T1000 (cell line): ENCODE results near the gene ELMO2.

Experiments
- DNase-seq: peaks from one replicate; lab custom pipeline; 2025; ENCODE audit warnings: mixed read lengths; lab: John Stamatoyannopoulos, UW

Gene ELMO2, protein sequence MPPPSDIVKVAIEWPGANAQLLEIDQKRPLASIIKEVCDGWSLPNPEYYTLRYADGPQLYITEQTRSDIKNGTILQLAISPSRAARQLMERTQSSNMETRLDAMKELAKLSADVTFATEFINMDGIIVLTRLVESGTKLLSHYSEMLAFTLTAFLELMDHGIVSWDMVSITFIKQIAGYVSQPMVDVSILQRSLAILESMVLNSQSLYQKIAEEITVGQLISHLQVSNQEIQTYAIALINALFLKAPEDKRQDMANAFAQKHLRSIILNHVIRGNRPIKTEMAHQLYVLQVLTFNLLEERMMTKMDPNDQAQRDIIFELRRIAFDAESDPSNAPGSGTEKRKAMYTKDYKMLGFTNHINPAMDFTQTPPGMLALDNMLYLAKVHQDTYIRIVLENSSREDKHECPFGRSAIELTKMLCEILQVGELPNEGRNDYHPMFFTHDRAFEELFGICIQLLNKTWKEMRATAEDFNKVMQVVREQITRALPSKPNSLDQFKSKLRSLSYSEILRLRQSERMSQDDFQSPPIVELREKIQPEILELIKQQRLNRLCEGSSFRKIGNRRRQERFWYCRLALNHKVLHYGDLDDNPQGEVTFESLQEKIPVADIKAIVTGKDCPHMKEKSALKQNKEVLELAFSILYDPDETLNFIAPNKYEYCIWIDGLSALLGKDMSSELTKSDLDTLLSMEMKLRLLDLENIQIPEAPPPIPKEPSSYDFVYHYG

DNA sequence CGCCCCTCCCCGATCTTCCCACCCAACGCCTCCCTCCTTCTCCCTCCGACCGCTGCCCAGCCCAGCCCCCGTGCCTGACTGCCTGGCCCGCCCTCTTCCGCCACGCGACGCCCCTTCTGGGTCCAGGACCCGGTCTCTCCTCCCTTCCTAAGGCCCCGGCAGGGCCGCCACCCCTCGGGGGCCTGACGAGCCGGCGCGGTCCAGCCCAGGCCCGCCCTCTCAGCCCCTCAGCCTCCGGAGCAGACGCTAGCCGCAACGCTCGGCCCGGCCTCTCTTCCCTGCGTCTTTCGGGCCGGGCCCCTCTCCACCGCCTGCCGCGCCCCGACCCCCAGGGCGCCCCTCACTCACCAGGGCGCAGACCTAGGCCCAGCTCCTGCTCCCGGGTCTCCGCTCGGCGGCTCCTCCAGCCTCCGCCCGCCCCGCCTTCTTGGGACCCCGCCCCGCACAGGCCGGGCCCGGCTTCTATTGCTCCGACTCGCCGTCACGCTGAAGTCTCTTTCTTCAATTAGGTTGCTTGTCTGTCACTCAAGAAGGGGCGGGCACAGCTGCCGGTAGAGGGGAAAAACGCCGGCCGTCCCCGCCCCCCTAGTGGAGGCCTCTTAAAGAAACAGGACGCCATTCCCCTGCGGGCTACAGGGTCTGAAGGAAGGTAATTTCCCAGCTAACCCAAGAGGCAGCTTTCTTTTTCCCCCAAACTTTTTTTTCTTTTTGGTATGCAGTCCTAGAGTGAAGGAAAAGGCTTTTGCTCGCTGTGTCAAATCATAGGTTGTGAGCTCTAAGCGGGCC is at the start of gene ELMO2:
Gene ELMO2 (minus strand): TSS at position 416 of the 786 bp plus-strand sequence. CDS start 12,133 bp downstream, outside the sequence.
- DNase-seq: peak; percentile 97

DNA sequence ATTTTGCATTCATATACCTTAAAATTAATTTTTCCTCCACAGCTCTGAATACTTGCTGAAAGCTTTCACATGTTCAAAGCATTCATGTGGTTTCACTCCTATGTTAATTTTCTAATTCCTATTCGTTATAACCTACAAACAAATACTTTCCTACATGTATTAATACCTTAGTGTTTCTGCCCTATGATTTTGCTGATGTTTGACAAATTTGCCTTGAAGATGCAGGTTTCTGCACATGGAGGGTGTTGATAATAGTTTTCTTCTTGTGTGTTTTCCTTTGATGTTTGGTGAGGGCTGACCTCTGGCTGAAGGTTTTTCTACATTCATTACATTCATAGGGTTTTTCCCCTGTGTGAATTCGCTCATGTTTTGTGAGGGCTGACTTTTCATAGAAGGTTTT is 49.3 kb upstream of the ELMO2 start:
- no peak for DNase-seq

DNA sequence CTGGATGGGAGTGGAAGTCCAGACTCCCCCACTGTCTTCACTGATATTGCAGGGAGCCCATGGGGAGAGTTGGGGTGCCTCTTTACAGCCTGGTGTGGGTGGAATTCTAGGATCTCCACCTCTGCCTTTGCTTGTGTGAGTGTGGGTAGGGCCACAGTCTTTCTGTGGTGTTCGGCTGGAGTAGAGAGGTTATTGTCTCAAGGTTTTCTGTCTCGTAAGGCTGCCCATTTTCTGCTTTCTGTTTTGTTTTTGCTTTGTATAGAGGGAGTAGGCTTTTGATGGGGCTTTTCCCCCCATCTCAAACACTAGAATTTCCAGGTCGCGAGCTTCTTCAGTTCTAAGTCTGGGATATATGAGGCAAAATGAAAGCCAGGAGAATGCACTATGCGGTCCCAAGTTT is 40.4 kb upstream of the ELMO2 start:
- DNase-seq: no peak

DNA sequence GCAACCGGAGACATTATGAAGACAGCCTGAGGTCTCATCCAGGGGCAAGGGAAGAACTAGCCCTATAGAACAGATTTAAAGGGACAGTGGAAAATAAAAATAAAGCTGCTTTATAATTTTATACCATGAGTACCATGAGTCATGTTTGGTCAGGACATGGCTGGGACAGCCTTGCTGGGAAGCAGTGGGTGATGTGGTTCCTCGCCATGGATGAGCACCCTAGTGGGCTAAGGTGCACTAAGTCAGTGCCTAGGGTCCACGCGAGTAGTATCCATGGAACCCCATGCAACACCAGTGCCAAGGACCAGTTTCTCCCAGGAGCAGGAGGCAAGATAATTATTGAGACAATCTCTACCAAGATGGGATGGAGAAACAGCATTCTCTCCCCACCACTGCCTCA is 33.4 kb upstream of the ELMO2 start:
- DNase-seq: no peak

DNA sequence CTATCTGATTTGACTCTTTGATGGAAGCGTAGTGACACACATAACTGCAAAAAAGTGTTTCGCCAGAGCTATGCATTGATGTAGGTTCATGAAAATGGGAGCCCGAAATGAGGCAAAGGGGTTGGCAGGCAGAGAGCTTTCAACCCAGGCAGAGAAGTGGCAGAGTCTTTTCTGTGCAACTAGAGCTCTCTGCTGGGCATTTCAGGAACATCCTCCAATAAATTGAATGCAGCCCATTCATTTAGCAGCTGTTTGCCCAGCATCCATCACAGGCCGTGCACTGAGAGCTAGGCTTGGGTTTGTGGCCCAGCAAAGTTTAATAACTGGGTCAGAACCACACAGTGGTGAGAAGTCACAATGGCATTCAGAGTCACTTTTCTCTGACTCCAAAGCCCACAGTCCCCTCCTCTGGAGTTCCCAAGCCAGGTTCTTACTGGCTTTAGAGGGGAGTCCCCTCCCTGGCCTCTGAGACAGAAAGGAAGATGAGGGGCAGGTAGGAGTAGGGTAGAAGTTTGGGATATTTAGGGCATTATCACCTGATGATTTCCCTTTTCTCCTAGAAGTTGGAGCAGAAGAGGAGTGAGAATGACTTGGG is 31.8 kb upstream of the ELMO2 start:
- DNase-seq: no peak

DNA sequence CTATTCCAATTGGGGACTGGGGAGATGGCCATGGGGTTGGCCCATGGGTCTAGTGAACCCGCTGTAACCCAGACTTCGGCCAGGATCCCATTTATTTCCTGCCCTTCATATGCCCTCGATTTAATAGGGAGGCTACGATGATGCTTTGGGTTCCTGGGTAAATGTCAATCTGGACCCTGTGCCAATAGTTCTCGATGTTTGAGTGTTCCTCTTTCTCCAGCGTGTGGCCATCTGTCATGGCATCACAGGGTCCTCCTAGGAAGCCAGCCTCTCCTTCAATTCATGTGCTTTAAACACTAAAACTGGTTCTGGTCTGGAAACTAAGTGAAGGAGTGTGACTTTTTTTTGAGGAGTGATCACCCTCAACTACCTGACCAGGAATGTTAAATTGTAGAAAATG is 28.7 kb upstream of the ELMO2 start:
- DNase-seq: no peak

DNA sequence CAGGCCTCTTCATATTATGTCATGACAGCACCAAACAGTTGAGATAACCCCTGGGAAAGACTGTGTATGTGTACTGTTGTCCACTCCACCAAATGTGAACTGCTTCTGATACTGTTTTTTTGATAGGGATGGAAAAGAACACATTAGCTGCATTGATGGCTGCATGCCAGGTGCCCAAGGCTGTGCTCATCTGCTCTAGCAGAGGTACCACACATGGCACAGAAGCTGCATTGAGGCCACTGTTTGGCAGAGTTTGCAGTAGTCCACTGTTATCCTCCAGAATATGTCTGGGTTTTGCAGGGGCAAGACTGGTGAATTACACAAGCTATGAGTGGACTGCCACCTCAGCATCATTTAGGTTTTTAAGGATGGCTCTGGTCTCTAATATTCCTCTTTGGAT is 28.2 kb upstream of the ELMO2 start:
- DNase-seq: no peak

DNA sequence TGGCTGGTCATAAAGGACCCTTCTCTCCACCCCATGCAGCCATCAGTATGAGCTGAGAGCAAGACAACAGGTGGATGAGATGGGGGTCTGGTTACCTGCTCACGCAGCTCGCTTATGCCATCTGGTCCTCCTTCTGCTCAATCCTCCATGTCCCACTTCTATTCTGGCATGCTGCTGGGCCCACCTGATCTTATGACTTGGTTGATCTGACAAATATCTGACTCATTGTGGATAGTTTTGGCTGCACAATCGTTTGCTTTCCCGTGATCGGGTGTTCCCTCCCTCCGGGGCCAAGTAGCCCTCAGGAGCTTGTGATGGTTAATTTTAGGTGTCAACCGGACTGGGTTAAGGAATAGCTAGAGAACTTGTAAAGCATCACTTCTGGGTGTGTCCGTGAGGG is 26.6 kb upstream of the ELMO2 start:
- DNase-seq: no peak

DNA sequence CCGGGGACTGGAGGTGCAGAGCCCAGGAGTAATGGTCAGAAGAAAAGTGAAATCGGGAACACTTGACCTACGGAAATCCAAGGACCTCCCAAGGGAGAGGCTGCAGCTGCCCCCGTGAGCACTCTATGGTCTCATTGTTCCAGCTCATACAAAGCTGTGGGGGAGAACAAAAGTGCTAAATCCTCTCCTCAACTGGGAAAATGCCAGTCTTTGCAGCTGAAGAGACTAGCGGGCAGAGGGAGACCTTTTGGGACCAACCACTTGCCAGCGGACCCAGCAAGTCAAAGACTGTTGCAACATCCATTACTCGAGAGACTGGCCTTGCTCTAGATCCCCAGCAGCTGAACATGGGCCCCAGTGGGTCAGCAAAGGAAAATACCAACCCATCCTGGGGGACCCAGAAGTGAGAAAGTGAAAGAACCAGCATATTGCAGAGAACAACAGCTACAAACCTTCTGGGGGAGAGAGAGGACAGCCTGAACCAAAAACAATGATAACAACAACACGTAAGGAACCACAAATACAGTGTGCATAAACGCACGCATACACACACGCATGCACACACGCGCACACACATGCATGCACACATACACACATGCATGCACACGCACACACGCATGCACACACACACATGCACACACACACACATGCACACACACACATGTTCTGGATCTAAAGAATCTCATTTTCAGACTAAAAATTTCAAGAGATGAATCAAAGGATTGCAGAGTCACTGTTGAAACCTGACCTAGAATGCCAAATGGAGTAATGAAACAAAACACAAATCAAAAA is 24.7 kb upstream of the ELMO2 start:
- no peak for DNase-seq

DNA sequence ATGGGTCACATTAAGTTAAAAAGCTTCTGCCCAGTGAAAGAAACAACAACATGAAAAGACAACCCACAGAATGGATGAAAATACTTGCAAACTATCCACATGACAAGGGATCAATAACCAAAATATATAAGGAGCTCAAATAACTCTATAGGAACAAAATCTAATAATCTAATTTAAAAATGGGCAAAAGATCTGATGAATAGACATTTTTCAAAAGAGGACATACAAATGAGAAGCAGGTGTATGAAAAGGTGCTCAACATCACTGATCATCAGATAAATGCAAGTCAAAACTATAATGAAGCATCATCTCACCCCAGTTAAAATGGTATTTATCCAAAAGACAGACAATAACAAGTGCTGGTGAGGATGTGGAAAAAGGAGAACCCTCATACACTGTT is 21.0 kb upstream of the ELMO2 start:
- DNase-seq: no peak

DNA sequence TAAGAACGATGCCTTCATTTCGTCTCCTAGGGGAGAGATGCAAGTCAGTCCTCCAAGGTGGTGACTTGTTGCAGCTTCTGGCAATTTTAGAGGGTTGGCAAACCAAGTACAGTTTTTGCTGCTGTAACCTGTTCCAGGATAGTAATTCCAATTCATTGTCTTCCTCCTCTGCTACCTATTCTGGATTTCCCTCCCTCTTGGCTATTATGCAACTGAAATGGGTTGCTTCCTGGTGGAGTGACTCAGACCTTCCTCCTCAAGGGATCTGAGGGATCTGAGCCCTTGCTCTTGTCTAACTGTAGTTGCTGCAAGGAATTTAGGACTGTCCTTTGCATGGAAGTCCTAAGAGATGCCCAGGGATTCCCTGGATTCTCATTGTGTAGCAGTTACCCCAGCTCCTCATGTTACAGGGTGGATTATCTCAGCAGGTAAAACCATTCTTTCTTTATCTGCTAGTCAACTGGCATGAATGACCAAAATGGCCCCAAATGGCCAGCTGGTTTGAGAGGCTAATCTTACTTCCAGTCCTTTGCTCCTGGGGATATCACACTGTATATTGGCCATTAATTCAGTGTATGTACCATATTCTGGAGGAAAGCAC is 17.6 kb upstream of the ELMO2 start:
- no peak for DNase-seq

DNA sequence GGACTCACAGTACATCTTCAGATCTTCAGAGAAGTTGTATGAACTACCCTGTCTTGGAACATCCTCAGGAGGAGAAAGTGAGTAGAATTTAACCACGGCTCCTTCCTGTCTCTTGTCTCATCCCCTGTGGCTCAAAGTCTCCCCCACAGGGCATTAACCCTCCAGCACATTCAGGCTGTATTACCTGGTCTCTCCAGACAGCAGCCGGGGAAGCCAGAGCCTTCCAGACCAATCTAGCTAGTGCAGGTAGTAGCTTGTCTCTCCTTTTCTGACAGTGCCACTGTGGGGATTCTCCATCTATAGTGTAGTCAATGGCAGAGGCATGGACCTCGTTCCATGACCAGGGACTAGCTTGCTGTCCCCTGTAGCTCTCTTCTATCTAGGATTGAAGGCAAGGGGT is 16.9 kb upstream of the ELMO2 start:
- DNase-seq: no peak

DNA sequence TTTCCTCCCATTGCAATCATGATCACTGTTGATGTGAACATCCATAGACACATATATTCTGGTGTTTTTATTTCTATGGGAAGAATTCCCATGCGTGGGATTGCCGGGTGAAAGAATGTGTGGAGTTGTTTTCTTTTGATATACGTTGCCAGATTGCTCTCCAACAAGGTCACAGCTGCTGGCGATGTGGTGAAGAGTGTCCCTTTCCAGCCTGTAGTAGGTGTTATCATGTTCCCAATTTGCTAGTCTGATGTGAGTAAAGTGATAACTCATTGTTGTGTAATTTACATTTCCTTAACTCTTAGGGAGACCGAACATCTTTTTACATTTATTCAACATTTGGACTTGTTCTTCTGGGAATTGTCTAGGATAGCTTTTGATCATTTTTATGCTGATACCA is 14.5 kb upstream of the ELMO2 start:
- DNase-seq: no peak

DNA sequence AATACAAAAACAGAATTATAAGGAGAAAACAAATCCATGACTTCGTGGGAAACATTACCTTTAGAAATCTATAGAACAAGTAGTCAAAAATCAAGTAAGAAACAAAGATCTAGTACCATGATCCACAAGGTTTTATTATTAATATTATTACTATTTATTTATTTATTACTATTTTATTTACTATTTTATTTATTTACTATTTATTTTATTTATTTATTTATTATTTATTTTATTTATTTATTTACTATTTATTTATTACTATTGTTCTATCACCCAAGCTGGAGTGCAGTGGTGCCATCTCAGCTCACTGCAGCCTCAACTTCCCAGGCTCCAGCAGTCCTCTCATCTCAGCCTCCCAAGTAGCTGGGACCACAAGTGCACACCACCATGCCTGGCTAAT is 13.5 kb upstream of the ELMO2 start:
- DNase-seq: no peak

DNA sequence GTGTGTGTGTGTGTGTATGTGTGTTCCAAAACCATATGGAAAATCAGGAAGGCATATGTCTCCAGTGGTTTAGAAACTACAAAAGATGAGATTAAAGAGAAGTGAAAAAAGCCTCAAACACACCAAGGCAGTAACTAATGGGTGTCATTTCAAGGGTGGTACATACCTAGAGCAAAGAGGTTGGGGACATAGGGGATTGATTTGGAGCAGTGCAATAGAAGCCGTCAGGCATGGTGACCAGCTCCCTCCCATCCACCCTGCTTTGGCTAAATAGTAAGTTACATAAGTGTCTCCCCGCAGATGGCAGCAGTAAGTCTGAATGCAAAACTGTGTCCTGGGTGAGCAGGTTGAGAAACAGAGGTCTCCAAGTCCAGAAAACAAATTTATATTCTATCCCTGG is 10.4 kb upstream of the ELMO2 start:
- DNase-seq: no peak

DNA sequence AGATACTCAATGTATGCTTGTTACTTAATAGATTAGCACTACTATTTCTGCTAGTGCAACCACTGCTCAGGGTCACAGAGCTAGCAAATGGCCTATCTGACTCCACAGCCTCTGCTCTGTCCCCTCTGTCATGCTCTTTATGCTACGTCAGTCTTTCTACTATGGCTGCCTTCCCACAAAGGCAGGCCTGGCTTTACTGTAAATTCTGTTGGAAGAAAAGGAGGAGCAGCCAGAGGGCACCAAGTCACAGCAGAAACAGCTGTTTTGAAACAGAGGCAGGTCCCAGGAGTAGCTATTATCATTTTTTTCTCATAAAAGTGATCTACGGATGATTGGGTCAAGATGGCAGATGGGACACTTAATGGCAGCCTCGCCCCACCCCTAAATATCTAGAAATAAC is 10.0 kb upstream of the ELMO2 start:
- DNase-seq: no peak

DNA sequence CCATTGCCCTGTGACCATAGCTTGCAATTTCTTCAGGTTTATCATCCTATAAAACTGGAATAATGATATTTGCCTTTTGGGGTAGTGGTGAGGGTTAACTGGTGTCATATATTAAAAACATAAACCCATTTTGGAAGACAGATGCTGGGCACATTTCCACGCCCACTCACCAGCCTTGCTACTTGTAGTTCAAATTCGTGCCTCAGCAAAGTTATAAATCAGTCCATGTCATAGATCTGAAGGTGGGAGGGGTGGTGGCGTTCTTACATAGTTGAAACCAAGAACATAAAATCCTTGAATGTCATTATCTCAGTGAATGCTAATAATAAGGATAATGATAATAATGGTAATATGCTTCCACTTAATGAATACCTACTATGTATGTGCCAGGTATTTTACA is 9.4 kb upstream of the ELMO2 start:
- no peak for DNase-seq

DNA sequence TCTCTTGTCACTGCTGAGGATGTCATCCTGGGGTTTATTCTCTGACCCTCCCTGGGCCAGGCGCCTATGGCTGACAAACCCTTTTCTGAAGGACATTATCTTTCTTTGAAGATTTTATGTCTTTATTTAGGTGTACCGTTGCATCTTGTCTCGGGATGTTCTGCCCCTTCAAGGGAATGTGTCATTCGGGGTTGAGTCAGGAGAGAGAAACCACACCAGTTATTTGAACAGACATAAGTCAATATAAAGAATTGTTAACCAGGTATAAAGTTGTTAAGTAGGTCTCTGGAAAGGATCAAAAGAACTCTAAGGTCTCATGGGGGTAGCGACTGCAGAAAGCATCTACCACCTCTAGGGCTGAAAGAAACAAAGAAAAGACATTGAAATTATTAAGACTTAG is 8.2 kb upstream of the ELMO2 start:
- no peak for DNase-seq

DNA sequence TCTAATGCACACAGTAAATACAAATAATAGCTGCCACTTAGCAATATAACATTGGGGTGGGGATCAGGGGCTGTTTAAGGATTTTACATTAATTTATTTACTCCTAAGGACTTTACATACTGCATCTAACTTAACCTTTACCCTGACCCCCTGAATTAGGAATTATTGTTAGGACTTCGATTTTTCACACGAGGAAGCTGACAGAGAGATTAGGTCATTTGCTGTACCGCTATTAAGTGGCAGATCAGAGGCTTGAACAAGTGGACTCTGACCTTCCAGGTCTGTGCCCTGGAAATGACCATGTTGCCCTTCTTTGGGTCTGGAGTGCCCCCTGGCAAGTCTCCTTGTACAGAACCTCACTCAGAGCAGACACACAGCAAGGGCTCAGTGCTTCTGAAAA is 5.2 kb upstream of the ELMO2 start:
- DNase-seq: no peak

DNA sequence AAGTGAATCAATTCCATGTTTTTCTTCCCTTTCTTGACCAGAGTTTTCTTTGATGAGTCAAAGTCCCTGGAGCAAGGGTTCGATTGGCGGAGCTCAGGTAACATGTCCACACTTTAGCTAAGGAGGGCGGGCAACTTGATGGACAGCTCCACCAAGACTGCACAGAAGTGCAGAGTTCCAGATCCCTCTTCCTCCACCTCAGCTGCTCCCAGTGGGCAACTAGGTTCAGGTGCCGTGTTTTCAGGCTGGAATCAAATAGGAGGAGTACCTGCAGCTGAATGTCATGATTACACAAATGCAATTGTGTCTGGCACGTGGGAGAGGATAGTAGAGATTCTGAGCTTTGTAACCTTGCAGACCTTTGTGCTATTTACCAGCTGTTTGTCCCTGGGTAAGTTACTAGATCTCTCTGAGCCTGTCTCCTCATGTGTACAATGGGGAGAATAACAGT is 1.9 kb upstream of the ELMO2 start:
- DNase-seq: no peak

DNA sequence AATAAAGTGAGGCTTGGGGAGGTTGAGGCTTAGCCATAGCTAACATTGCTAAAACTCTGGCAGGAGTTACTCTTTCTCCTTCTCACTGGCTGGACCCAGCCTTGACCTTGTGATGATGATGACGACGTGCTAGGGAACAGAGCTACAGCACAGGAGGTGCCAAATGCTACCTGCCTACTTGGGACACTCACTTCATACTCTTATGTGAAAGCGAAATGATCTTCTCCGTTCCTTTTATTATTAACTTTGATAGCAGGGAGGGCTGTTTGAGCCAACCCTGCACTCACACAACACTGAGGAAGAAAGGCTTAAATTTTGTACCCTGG is 1.2 kb upstream of the ELMO2 start:
- DNase-seq: no peak
